Measurements from ENCODE around the gene ATP8A2. TPM values are rescaled to one million over a fixed set of nuclear protein-coding genes. Genes with fewer than 3 reads are reported as not detected.
"Not testable (repeated sequence)": the region's sequence is repeated elsewhere in the genome, so short reads cannot be mapped to it uniquely, and the experiment has no call there.

Gene ATP8A2
- total RNA-seq, 1 donor from 2014 or later = 1.9 TPM

DNA sequence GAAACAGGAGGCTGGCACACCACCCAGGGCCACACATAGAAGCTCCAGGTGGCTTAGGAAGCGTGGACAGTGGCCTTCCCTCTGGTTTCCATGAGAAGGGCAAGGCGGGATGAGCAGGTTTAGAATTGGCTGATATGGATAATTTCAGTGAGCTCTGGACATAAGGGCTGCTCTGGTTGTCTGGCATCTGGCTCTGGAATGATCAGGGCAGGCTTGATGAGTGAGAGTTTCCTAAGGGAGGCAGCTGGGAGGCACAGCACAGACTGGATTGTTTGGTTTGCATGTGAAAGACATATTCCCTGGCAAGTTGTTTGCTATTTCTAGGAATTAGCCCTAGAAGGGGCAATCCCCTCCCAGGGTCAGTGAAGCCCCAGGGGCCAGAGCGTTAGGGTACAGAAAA, 129.5 kb downstream of the ATP8A2 start:
- DNase-seq (ENCODE audit: low spot score) = no peak
- TF ChIP-seq, protein P1, sequence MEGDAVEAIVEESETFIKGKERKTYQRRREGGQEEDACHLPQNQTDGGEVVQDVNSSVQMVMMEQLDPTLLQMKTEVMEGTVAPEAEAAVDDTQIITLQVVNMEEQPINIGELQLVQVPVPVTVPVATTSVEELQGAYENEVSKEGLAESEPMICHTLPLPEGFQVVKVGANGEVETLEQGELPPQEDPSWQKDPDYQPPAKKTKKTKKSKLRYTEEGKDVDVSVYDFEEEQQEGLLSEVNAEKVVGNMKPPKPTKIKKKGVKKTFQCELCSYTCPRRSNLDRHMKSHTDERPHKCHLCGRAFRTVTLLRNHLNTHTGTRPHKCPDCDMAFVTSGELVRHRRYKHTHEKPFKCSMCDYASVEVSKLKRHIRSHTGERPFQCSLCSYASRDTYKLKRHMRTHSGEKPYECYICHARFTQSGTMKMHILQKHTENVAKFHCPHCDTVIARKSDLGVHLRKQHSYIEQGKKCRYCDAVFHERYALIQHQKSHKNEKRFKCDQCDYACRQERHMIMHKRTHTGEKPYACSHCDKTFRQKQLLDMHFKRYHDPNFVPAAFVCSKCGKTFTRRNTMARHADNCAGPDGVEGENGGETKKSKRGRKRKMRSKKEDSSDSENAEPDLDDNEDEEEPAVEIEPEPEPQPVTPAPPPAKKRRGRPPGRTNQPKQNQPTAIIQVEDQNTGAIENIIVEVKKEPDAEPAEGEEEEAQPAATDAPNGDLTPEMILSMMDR (IDR thresholded peaks at IDR 0.05) = no peak
- no peak overlapping the region for H3K4me3 Mint-ChIP-seq (ENCODE audit: unreplicated experiment)
- H3K36me3 Mint-ChIP-seq (ENCODE audit: low read depth) = no peaks in the 10 kb centered on the region
- H3K9me3 Mint-ChIP-seq (ENCODE audit: low read depth) = no peaks in the 10 kb centered on the region
- H3K27me3 Mint-ChIP-seq (ENCODE audit: low read depth) = peaks cover 47% of the 10 kb centered on the region
- no peaks in the 10 kb centered on the region for H3K4me1 Mint-ChIP-seq (ENCODE audit: low read depth)
- no peak overlapping the region for H3K27ac Mint-ChIP-seq (ENCODE audit: unreplicated experiment)

DNA sequence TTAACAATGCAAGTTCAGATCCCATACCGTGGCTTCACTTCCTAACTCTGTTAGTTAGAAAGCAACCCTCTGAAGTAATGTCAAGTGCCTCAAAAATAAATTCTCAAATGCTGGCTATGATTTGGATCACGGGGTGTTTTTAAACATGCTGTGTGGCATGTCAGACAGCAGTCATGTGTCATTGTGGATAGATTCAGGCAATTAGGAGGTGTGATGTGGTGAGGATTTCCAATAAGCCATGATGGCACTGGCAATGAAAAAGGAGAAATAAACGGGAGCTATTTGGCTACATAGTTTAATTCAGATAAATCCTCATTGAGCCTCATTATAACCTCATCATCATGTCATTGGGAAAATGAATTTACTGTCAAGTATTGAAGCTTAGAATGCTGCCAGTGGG, 130.3 kb downstream of the ATP8A2 start:
- TF ChIP-seq, protein P1 (IDR thresholded peaks at IDR 0.05) = no peak
- Mint-ChIP-seq H3K27me3 (ENCODE audit: low read depth) (peaks cover 42% of the 10 kb centered on the region), H3K9me3 (ENCODE audit: low read depth) (no peaks in the 10 kb centered on the region), H3K27ac (ENCODE audit: unreplicated experiment) (no peak overlapping the region), H3K4me3 (ENCODE audit: unreplicated experiment) (no peak overlapping the region), H3K36me3 (ENCODE audit: low read depth) (no peaks in the 10 kb centered on the region), H3K4me1 (ENCODE audit: low read depth) (no peaks in the 10 kb centered on the region)
- DNase-seq (ENCODE audit: low spot score) = no peak

DNA sequence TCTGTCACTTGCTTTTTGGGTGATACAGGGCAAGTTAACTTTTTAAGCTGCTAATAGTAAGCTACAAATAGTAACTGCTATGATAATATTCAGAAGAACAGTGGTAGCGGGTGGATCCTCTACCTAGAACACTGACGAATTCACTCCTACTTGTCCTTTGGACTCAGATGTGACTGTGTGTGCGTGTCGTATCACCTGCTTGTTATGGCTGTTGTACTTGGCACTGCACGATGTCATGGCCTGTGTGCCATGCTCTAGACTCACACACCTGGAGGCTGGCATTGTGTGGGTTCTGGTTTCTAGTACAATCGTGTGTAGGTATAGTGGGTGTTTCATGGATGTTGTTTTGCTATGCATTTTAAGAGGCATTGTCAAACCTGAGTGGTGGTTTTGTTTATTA, 130.8 kb downstream of the ATP8A2 start:
- DNase-seq (ENCODE audit: low spot score) = no peak
- H3K9me3 Mint-ChIP-seq (ENCODE audit: low read depth) = no peaks in the 10 kb centered on the region

DNA sequence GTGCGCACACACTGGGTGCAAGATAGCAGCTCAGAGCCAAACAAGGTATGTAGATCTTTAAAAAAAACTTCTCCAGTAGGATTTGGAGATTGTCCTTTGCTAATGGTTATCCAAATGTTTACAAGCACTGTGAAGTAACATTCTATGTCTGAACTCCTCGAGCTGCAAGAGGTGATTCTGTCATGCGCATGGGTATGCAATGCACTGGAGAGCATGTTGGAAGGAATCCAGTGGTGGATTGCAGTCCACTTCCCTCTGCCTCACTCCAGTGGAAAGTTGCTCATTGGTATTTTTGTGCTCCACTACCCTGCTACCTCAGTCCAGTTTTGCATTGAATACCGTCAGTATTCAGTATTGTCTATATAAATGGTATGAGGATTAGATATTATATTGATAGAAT, 132.1 kb downstream of the ATP8A2 start:
- TF ChIP-seq, protein P1 (IDR thresholded peaks at IDR 0.05) = no peak
- Mint-ChIP-seq H3K27ac (ENCODE audit: unreplicated experiment) (no peak overlapping the region), H3K9me3 (ENCODE audit: low read depth) (no peaks in the 10 kb centered on the region), H3K27me3 (ENCODE audit: low read depth) (peaks cover 50% of the 10 kb centered on the region), H3K36me3 (ENCODE audit: low read depth) (no peaks in the 10 kb centered on the region), H3K4me3 (ENCODE audit: unreplicated experiment) (no peak overlapping the region), H3K4me1 (ENCODE audit: low read depth) (no peaks in the 10 kb centered on the region)
- no peak for DNase-seq (ENCODE audit: low spot score)

More for the DNA sequence above, 130.8 kb downstream of the ATP8A2 start:
- TF ChIP-seq, protein P1 (IDR thresholded peaks at IDR 0.05) = no peak
- Mint-ChIP-seq H3K27ac (ENCODE audit: unreplicated experiment) (no peak overlapping the region), H3K36me3 (ENCODE audit: low read depth) (no peaks in the 10 kb centered on the region), H3K27me3 (ENCODE audit: low read depth) (peaks cover 43% of the 10 kb centered on the region), H3K4me3 (ENCODE audit: unreplicated experiment) (no peak overlapping the region), H3K4me1 (ENCODE audit: low read depth) (no peaks in the 10 kb centered on the region)

DNA sequence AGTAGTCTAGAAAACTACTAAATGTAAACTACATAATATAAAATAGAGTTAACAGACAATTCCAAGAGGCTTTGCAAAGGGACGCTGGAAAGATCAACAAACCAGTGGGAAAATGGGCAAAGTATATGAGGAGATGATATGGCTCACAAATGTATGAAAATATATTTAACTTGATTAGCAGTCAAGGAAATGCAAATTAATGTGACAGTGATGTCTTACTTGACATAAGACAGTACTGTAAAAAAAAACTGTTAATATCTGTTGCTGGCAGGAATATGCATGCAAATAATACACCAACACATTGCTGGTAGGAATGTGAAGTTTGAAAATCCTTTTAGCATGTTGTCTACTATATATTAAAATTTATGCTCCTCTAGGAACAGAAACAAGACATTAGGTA, 136.1 kb downstream of the ATP8A2 start:
- Mint-ChIP-seq H3K36me3 (ENCODE audit: low read depth) (no peaks in the 10 kb centered on the region), H3K27me3 (ENCODE audit: low read depth) (peaks cover 26% of the 10 kb centered on the region), H3K9me3 (ENCODE audit: low read depth) (peaks cover 15% of the 10 kb centered on the region), H3K4me3 (ENCODE audit: unreplicated experiment) (no peak overlapping the region), H3K4me1 (ENCODE audit: low read depth) (no peaks in the 10 kb centered on the region), H3K27ac (ENCODE audit: unreplicated experiment) (no peak overlapping the region)
- DNase-seq (ENCODE audit: low spot score) = no peak
- TF ChIP-seq, protein P1 (IDR thresholded peaks at IDR 0.05) = no peak

DNA sequence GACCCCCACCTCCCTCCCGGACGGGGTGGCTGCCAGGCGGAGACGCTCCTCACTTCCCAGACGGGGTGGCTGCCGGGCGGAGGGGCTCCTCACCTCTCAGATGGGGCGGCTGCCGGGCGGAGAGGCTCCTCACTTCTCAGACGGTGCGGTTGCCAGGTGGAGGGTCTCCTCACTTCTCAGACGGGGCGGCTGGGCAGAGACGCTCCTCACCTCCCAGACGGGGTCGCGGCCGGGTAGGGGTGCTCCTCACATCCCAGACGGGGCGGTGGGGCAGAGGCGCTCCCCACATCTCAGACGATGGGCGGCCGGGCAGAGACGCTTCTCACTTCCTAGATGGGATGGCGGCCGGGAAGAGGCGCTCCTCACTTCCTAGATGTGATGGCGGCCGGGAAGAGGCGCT, 141.3 kb downstream of the ATP8A2 start:
- H3K36me3 Mint-ChIP-seq (ENCODE audit: low read depth); H3K4me1 Mint-ChIP-seq (ENCODE audit: low read depth); H3K4me3 Mint-ChIP-seq (ENCODE audit: unreplicated experiment): not testable (repeated sequence)

More for the DNA sequence above, 141.3 kb downstream of the ATP8A2 start:
- not testable (repeated sequence) for H3K27me3 Mint-ChIP-seq (ENCODE audit: low read depth); H3K27ac Mint-ChIP-seq (ENCODE audit: unreplicated experiment); DNase-seq (ENCODE audit: low spot score)
- H3K9me3 Mint-ChIP-seq (ENCODE audit: low read depth) = peaks cover 15% of the 10 kb centered on the region

Measured in chondrocyte (in vitro differentiated cells).